GM19099 (cell line): ENCODE results near the gene PLAC8.
A peak's percentile ranks its signal among the peaks of the same experiment; 100 is the strongest.

Source experiments
- POLR2A ChIP-seq: IDR thresholded peaks from 3 replicates; pipeline ENCODE4 v1.6.1; 2011; ENCODE audit warnings: low read depth; ENCODE audit not compliant: insufficient read length; ENCODE audit errors: extremely low read depth

Gene PLAC8

DNA sequence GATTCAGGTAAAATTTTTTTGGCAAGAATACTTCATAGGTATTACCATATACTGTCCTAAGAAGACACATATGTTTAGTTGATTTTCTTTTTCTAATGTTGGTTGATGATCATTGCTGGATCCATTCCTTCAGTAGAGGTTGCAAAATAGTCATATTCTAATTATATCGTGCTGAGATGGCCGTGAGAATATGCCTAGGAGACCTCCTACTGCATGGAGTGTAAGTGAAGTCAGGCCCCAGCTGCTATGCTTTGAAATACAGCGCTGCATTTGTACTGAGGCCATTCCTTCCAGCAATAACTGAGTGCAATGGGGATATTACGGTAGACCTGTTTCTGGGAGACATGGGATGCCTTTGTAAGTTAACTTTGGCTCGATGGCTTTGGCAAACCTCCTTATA, 6.7 kb upstream of the PLAC8 start:
- TF ChIP-seq POLR2A, result no peak

DNA sequence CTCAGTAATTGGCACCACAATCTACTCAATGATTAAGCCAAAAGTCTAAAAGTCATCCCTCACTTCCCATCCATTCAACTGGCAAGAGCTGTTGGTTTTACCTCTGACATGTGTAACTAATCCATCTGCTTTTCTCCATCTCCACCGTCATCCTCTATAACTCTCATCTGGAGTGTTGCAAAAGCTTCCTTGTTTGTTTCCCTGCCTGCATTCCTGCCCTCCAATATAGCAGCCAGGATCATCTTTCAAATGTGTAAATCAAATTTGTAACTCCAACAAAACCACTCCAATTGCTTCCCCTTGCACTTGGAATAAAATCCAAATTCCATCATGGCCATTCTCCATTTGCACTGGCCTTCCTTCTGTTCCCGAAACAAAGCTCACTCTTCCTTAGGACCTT, 4.3 kb upstream of the PLAC8 start:
- TF ChIP-seq POLR2A, result no peak

DNA sequence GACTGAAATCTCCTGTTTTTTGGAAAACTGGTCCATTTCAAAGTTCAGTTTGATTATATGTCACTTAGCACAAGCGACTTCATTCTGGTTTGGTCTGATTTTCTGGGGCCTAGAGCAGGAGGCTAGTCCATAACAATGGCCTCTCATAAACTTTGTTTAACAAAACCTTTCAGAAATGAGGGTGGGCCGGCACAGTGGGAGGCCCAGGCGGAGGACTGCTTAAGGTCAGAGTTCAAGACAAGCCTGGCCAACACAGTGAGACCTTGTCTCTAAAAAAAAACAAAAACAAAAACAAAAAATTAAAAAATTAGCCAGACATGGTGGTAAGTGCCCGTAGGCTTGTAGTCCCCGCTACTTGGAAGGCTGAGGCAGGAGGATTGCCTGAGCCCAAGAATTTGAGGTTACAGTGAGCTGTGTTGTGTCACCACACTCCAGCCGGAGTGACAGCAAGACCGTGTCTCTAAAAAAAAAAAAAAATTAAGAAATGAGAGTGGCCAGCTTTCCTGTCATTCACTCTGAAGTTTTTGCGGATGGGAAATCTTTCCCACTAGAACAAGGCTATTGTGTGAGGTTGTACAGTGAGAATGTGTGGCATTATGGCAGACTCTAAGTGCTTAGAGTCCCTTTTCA, 1.2 kb upstream of the PLAC8 start:
- no peak for TF ChIP-seq POLR2A

DNA sequence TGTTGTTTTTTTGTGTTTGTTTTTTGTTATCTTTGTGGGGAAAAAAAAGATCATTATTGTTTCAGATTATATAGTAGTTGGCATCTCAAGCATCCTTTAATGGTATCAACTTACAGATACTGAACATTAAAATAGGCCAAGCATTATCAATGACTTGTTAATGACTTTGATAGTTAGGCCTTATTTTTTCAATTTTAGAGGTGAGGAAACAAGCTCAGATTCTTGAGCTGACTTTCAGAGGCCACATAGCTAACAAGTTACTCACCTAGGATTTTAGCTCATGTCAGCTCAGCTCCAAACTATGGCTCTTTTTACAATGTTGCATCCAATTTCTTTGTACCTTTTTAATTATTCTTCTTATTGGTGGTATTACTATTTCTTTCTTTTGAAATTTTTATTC, 471 bp upstream of the PLAC8 start:
- no peak for TF ChIP-seq POLR2A

DNA sequence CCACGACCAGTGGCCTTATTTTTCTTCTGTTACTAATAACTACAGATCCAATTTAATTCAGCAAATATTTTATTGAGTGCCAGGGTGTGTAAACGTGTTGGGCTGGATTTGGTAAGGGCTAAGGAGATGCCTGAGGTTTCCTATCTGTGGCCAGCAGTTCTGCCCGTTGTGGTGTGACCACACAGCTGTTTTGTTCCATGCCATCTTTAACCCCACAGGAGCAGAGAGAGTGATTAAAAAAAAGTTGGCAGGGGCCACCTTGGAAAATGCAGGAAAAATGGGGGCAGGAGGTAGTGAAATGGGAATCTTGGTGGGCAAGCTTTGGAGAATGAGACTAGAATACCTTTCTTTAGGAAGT, 1.1 kb downstream of the PLAC8 start:
- TF ChIP-seq POLR2A, result no peak

DNA sequence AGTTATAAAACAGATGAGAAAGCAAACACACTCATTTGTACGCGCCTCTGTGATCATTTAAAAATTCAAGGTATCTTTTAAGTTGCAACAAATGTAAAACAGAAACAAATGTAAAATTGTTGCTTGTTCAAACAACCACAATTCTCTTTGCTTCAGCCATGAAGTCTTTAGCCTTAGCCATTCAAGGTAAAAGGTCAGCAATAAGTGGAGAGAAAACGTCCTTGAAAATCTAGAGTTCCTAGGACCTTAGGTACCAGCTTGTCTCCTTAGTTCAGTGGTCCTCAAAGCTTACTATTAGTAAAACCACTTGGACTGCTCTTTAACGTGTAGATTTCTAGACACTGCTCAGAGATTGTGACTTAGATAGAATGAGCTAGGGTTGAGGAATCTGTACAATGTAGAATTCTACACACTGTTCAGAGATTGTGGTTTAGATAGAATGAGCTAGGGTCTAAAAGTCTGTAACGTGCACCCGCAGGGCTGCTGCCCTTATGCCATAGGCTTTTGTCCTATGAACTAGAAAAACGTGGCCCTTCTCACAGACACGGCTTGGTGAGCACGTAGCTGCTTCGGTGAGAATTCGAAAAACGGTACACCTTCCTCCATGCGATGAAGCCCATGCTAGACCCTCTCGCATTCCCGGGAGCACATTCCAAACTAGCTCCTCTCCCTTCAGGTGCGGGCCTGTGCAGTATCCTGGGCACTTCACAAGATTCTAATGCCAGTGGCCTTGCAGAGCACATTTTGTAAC, 1.7 kb downstream of the PLAC8 start:
- peak; percentile 49 for TF ChIP-seq POLR2A

DNA sequence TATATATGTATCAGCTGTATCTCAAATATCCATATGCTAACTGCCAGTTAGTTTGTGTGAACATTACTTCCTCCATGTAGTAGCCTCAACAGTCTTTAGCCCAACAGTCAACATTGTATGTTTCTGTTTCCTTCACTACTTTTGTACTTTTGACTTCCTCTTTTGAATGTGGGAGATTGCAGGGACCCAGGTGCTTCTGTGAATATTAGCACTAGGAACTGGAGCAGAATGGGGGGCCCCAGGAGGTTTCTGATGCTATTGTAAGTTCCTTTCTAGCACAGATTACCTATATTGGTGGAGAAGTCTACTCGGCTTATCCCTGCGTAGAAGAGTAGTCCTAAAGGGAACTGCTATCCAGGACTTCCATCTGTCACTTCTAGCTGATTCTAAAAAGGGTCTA, 2.3 kb downstream of the PLAC8 start:
- peak; percentile 38 for TF ChIP-seq POLR2A

DNA sequence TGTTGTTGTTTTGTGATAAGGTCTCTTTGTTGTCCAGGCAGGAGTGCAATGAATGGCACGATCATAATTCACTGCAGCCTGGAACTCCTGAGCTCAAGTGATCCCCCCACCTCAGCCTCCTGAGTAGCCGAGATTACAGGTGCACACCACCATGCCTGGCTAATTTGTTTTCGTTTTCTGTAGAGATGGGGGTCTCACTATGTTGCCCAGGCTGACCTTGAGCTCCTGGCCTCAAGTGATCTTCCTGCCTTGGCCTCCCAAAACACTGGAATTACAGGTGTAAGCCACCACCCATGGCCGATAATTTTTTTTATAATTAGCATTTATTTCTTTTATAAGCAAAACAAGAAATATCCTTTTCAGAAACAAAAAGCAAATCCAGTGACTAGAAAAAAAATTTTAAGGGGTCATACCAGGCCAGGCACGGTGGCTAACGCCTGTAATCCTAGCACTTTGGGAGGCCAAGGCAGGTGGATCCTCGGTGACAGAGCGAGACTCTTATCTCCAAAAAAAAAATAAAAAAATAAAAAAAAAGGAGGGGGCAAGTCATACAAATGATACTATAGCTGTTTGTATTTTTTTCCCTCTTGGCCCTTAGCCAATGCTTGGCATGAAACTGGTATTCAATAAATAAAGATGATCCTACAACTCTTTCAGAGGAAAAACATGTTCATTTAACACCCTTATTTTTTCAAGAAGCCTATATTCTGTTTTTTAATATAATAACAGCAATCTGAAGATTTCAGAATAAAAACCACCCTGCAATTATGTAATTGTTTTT, 3.4 kb downstream of the PLAC8 start:
- no peak for TF ChIP-seq POLR2A

DNA sequence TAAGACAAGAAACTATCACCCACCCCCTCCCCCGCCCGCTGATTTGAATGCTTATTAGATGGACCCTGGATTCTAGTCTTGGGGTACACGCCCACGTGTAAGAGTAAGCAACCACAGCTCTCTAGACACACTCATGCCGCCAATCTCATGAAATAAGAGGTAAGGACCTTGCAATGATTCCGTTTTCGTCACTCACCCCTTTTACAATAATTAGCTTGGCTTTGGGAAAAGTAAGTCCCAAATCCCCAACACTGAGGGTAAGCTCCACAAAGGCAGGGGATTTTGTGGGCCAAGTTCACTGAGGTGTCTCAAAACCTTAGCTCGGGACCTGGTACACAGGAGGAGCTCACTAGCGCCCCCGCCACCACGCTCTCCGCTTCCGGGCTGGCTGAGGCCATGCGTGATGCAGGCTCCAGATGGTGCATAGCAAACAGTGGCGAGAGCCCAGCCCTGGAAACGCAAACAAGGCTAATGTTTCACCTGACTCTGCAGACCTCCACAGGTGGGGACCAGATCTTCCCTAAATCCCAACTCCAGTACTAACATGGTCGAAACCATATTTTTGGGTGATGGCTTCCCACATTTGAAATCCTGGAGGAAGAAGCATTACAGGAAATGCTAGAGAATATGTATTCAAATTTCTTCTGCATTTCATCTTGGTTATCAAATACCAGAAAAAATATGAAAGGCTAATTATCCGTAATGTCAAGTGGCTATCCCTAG, 4.1 kb downstream of the PLAC8 start:
- TF ChIP-seq POLR2A, result peak; percentile 51

DNA sequence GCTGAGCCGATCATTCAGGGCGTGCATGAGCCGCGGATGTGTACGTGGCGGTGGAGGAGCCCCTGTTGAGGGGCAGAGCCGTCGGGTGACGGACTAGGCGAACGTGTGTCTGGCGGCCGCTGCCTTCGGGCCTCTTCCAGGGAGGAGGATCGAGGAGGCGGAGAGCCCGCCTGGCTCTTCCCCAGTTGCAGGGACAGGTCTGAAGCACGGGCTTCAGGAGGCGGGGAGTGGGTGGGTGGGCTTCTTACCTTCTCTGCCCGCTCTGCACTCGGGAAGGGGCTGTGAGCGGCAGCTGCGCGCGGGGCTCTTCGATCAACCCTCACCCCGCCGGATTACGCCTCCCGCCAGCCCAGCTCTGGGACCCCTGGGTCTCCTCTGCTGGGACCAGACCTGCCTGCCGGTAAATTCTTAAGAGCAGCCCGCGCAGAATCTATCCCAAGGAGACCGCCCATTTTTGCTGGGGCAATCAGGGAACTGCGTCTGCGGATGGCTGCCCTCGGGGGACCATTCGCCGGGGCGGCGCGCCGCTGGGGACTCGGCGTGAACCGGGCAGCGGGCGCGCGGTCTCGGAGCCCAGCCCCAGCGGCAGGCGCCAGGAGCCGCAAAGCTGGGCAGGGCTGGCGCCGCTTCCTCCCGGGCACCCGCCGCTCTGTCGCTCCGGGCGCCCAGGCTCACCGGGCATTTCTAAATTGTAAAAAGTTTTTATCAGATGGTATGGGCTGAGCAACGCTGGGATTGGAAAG, 4.9 kb downstream of the PLAC8 start:
- TF ChIP-seq POLR2A, result peak; percentile 57

DNA sequence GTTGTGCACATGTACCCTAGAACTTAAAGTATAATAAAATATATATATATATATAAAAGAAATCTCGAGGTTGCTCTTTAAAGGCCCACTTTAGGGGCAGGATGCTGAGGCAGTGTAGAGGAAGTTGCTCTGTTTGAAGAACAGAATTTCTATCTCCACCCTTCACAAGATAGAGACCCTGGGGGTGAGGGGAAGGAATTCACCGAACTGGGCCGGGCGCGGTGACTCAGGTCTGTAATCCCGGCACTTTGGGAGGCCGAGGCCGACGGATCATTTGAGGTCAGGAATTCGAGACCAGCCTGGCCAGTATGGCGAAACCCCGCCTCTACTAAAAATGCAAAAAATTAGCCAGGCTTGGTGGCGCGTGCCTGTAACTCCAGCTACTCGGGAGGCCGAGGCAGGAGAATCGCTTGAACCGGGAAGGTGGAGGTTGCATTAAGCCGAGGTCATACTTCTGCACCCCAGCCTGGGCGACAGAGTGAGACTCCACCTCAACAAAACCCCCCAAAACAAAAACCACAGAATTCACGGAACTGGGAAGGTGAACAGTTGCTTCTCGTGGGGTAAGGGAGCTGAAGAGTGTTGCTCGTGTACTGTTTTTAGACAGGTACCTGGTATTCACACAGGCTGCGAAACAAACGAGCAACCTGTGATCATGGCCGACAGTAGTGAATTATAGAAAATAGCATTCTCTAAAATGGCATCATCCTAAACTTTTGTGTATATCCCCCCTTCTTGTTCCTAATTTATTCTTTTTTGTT, 6.2 kb downstream of the PLAC8 start:
- peak; percentile 24 for TF ChIP-seq POLR2A

DNA sequence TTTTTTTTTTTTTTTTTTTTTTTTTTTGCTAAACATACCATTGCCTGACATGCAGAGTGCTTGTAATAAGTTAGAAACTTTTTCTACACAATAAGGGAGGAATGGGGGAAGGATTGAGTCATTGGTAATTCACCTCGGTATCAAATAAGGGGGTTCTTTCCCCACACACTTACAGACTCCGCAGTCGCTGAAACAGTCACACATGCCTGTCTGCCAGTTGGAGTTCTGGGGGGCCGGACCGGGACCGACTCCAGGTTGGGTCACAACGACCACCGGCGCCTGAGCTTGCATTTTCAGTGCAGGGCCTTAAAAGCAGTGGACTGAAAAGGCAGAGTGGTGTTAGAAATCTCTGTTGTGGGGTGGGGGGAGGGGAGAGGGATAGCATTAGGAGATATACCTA, 6.9 kb downstream of the PLAC8 start:
- TF ChIP-seq POLR2A, result no peak

DNA sequence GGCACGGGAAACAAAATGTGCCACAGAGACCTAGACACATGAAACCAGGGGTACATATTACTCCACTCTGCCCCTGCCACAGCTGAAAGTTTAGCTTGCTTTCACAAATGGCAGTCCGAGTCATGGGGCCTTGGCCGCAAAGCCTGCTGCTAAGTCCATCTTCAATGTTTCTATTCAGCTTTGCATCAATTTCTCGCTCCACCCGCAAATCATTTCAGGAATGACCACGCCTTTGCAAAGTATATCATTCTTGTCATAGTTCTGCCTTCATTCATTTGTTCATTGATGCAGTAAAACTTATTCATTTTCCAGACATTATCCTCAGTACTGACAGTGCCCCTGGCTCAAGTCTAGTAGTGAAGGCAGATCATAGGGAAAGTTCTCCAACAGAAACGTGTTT, 9.5 kb downstream of the PLAC8 start:
- TF ChIP-seq POLR2A, result no peak

DNA sequence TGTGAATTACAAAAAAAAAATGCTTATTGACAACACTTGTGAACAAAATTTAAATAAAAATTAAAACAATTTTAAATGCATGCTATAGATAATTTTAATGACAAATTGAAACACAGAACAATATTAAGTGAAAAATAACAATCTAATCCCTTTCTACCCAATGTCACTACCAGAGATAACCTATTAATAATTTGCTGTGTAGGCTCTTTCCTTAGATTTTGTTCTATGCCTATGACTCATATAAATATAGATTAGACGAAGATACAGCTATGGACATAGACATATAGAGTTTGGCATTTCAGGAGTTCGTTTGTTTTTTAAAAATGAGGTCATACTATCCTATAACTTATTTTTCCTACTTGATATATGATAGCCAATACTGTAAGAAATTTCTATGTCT, 18.1 kb downstream of the PLAC8 start:
- no peak for TF ChIP-seq POLR2A
